Nasal cavity respiratory epithelium epithelial cell of viscerocranial mucosa (primary cell): ENCODE results near the gene CCDC150. TPM values are rescaled to one million over a fixed set of nuclear protein-coding genes. Genes with fewer than 3 reads are reported as not detected.

Source experiments
- total RNA-seq: library from RNA; depleted of rRNA; stranded (reverse); fragments of >200 nt; gene quantifications from 2 replicates; pipeline ENCODE4 v1.2.3, GENCODE V29; 2014

Gene CCDC150
- 1.6 and 2.7 TPM in 2 replicates for total RNA-seq

DNA sequence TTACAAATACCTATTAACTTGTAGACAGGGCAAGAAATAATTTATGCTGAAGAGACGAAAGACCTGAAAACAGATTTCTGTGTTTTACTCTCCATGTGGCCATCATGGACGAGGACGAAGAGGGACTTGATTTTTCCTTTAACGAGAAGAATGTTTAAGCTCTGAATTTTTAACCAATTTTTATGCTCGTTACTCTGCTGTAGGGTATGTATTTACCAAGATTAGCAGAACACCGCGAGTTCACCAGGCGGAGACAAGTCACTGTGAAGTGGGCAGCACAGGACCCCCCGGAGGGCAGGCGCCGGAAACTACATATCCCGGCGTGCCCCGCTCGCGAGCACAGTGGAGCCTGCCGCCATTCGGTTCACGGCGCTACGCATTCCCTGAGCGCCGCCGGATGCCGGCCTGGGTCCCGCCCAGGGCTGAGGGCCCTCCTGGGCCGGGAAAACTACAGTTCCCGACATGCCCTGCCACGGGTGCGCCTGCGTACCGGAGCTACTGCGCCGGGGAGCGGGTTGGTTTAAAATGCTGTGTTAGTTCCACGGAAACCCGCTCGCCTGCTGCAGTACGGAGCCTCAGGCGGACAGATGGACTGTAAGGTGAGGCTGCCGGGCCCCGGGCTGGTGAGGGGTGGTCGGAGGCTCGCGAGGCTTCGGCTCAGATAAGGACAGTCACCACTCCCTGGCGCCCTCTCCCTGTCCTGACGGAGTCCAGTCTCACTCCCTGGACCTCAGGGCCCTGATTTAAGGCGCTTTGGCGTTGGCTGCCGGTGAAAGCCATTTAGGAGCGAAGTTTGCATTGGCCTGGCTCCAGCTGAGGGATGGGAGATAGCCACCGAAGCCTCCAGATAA, at the start of gene CCDC150:
Gene CCDC150, plus strand, starts transcription at position 536 of the 851 bp plus-strand sequence. Its CDS starts 52 bp downstream, at position 588.

DNA sequence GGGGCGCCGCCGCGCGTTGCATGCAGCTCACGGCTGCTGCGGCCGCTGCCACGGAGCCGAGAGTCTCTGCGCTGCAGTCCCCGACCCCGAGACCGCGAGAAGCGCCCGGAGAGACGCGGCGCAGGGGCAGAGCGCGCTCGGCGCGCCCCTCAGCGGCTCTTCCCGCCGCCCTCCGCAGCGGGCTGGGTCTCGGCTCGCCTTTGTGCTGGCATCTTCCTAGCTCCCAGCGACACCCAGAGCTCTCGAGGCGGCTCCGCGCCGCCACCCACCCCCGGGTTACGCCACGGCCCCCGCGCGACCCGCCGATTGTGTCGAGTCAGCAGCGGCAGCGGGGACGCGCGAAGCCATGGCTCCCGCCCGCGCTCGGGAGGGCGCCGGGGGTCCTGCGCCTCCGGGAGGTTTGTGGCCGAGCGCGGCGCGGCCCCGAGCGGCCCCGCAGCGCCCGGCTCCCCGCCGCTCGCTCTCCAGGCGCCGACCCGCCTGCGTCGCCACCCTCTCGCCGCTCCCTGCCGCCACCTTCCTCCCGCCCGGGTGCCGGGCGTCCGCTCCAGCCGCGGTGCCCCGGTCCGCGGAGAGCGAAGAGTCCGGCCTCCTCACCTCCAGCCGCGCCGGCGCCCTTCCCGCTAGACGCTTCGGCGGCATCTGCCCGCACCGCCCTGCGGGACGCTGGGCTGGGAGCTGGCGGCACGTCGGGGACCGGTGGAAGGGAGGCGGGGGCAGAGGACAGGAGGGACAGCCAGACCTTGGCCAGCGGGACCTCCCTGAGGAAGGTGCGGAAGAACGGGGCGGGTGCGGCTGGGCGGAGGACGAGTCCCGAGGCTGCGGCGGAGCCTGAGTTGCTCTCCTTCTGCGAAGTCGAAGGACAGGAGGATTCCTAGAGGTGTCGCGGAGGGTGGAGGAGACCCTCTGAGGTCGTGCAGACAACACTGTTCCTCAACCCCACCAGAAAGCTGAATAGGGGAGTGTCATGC, 46.3 kb upstream of the CCDC150 start, which contains the start of gene HECW2:
Gene HECW2, minus strand, starts transcription at position 644 of the 971 bp plus-strand sequence.

Other genes with a start within 250 kb of the CCDC150 start
- 0.34 and 0.57 TPM in 2 replicates for gene HECW2, start 46.2 kb upstream of the CCDC150 start, total RNA-seq
- gene GTF3C3, start 160.0 kb downstream of the CCDC150 start, total RNA-seq, result 56.2 and 61.9 TPM in 2 replicates
- gene C2orf66, start 169.6 kb downstream of the CCDC150 start, total RNA-seq, result under 0.01 and 0.93 TPM in 2 replicates